GM12872 (cell line): Measurements from ENCODE around the gene PFKFB2.

Experiments used
- TF ChIP-seq, protein P1 (sequence below): IDR thresholded peaks from 3 replicates; pipeline ENCODE4 v1.5.1; 2011; ENCODE audit warnings: low read depth, mild to moderate bottlenecking, low read length, moderate library complexity; ENCODE audit not compliant: insufficient read depth

Gene PFKFB2

DNA sequence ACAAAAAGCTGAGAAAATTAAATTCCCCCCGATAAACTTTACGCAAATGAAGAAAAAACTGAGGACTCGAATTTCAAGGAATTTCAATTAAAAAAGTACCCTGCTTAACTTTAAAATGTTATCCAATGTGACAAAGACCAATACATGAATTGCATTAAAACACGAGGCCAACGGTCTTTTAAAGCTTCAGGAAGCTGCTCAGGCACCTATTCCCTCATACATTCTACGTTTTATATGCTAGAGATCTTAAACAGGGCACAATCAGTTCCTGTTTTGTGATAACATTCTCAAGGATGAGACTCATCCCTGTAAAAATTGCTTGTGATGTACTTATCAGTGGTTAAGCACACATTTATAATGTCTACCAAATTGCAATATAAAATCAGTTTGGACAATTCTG is 5.0 kb upstream of the PFKFB2 start:
- TF ChIP-seq, protein P1, sequence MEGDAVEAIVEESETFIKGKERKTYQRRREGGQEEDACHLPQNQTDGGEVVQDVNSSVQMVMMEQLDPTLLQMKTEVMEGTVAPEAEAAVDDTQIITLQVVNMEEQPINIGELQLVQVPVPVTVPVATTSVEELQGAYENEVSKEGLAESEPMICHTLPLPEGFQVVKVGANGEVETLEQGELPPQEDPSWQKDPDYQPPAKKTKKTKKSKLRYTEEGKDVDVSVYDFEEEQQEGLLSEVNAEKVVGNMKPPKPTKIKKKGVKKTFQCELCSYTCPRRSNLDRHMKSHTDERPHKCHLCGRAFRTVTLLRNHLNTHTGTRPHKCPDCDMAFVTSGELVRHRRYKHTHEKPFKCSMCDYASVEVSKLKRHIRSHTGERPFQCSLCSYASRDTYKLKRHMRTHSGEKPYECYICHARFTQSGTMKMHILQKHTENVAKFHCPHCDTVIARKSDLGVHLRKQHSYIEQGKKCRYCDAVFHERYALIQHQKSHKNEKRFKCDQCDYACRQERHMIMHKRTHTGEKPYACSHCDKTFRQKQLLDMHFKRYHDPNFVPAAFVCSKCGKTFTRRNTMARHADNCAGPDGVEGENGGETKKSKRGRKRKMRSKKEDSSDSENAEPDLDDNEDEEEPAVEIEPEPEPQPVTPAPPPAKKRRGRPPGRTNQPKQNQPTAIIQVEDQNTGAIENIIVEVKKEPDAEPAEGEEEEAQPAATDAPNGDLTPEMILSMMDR: no peak

DNA sequence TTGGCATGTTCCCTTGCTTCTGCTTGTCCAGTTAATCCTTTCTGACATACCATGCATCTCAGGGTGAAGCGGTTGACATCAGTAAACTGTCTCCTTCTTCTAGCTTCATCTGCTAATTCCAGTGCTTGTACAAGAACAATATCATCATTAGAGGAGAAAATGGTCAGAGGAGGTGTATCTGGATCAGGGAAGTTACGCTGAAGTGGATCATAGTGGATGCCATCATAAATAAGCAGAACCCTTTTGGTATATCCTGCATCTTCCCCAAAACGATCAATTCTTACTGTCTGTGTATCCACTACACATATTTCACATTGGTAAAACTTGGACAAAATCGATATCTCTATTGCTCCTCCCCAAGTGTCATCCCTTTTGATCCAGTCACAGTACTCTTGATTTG is 4.0 kb upstream of the PFKFB2 start:
- TF ChIP-seq, protein P1: no peak

DNA sequence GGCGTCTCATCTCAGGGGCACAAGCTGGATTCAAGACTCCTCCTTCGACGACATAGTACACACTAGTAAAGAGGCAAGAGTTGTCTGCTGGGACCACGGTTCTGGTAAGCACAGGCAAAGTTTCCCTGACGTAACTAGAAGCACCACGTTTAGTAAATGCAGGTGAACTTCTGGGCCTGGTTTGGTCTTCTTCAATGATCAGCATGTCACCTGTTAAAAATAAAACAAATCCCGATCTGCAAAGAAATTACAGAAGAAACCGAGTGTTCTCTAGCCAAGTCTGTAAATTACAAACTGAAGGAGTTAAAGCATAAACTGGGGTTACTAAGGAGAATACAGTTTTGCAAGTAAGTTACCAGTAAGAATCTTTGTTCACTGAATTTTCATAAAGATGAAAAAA is 3.6 kb upstream of the PFKFB2 start:
- TF ChIP-seq, protein P1: no peak

DNA sequence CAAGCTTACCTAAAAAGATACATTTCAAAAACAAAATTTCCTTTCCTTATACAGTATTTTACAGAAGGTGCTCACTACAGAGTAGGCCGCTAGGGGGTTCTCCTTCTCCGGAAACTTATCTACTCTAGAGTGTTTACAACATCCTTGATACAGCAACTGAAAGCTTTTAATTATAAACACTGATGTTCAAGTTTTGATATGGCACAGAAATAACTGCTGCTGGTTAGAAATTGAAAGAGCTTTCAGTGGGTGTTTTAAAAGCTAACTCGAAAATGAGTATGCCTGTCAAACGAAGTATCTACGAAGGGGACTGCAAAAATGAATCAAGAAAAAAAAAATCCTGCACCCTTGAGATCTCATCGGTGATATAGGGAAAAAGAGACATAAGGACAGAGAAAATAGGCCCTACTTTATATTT is 3.1 kb upstream of the PFKFB2 start:
- TF ChIP-seq, protein P1: peak; percentile 78

DNA sequence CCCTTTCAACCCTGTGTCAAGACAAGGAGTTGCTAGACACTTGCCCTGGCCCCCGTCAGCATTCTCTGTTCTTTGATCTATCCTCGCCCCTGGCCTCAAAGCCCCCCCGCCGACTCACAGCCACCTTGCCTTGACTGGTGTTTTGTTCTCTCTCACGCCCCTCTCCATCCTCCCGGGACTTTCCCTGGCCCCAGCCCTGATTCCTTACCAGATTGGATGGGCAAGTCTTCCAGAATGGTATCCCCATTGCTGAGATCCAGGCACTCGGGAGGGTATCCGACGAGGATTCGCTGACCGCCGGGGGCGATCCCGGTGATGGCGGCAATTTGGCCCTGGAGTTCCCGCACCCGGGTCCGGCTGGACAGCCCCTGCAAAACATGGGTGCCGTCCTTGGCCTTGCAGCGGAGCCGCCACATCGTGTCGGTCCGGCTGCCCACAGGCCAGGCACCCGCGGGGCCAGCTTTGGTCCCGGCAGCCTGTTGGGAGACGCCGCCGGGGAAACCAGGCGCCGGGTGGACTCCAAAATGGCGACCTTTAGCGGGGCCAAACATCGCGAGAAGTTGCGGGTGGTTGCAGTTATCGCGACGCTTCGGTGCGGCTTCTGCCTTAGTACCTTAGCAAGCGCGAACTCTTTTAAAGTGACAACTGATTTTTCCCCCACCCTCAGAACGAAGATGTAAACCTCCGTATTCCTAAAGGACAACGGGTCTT is 2.4 kb upstream of the PFKFB2 start:
- TF ChIP-seq, protein P1: no peak

DNA sequence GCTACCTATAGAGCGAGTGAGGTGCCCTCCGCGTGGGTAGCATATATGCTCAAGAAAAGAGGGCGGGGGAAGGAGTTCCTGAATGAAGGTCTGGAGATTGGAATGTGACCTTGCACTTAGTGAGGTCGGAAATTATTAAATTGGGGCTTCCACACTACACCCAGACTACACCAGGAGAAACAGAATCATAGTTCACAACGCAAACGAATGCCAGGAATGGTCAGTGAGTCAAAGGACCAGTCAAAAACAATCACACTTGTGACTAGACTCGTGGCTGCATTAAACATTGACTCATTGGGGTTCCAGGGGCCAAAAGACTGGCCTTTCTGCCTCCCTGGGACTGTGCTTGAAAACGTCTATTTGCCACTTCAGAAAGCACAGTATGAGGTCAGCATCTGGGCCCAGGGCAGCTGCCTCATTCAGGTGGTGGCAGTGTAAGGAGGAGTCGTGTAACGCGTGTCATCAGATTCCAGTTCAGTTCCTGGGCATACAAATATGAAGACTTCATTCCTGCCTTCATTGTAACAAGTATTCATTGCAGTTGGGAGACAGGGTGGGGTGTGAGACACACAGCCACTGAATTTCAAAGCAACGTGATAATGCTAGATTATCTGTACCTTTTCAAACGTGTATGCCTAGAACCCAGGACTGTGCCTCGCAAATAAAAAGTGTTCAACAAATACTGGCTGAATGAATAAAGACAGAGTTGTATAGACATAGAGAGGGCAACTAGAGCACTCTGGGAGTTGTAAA is 1.7 kb upstream of the PFKFB2 start, which contains the start of gene YOD1:
Gene YOD1, minus strand, starts transcription at position 18 of the 753 bp plus-strand sequence. CDS start 178 bp downstream, outside the sequence.
- TF ChIP-seq, protein P1: no peak

DNA sequence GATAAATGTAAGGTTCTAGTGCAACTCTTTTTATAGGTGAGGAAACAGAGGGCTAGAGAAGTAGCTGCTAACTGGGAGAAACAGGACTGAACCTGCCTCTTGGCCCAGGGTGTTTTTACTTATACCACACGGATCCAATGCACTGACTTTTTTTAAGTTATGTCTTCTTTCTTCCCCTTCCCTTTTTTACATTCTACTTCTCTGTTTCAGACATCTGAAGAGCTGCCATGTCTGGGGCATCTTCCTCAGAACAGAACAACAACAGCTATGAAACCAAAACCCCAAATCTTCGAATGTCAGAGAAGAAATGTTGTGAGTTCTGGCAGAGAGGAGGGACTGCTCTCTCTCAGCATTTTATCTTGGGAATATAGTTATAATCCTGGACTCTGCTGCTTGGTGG is 1.4 kb downstream of the PFKFB2 start:
- TF ChIP-seq, protein P1: no peak
